Stimulated activated CD8-positive, alpha-beta memory T cell treated with anti-CD3 and anti-CD28 coated beads, Interleukin-12 subunit alpha, Interleukin-12 subunit beta, amount 100 ng/mL, for 24 hours (primary cell): ENCODE measurements around the gene CADM1.

ENCODE experiments used
- DNase-seq: peaks from one replicate; pipeline ENCODE4 v3.0.0-alpha.2; 2020; ENCODE audit errors: extremely low read depth

Gene CADM1

GRCh38 chr11:115279813-115280761, 224.1 kb downstream of the CADM1 start:
- DNase-seq, result no peak

GRCh38 chr11:115276799-115277198, 227.4 kb downstream of the CADM1 start:
- DNase-seq, result no peak

GRCh38 chr11:115276191-115276590, 228.0 kb downstream of the CADM1 start:
- DNase-seq, result no peak

GRCh38 chr11:115275045-115275444, 229.2 kb downstream of the CADM1 start:
- no peak for DNase-seq

- DNase-seq, result no peak
These were observed 231.3 kb downstream of the CADM1 start for GRCh38 chr11:115272925-115273324.

GRCh38 chr11:115271643-115272042, 232.6 kb downstream of the CADM1 start:
- no peak for DNase-seq

GRCh38 chr11:115269191-115269950, 234.8 kb downstream of the CADM1 start:
- DNase-seq, result no peak

GRCh38 chr11:115267871-115268270, 236.3 kb downstream of the CADM1 start:
- no peak for DNase-seq

- no peak for DNase-seq
These were observed 236.9 kb downstream of the CADM1 start for GRCh38 chr11:115267238-115267781.

- DNase-seq, result no peak
These were observed 238.1 kb downstream of the CADM1 start for GRCh38 chr11:115266066-115266639.

- no peak for DNase-seq
These were observed 240.2 kb downstream of the CADM1 start for GRCh38 chr11:115263799-115264656.

- no peak for DNase-seq
These were observed 246.0 kb downstream of the CADM1 start for GRCh38 chr11:115258216-115258615.

- no peak for DNase-seq
These were observed 246.5 kb downstream of the CADM1 start for GRCh38 chr11:115257678-115258077.

GRCh38 chr11:115257270-115257669, 246.9 kb downstream of the CADM1 start:
- DNase-seq, result no peak

- no peak for DNase-seq
These were observed 247.6 kb downstream of the CADM1 start for GRCh38 chr11:115256397-115257197.

GRCh38 chr11:115255006-115255762, 249.0 kb downstream of the CADM1 start:
- DNase-seq, result no peak

GRCh38 chr11:115251126-115251525, 253.1 kb downstream of the CADM1 start:
- no peak for DNase-seq

GRCh38 chr11:115249061-115249578, 255.1 kb downstream of the CADM1 start:
- DNase-seq, result no peak

- no peak for DNase-seq
These were observed 256.3 kb downstream of the CADM1 start for GRCh38 chr11:115247953-115248352.
